HEK293T (cell line): ENCODE measurements around the gene LPCAT4.

Source experiments
- ARNT ChIP-seq: fragments of 450-650 bp; IDR thresholded peaks from 2 replicates; pipeline ENCODE4 v1.6.1; 2017; ENCODE audit warnings: mild to moderate bottlenecking
- CTBP1 ChIP-seq: fragments of 450-650 bp; IDR thresholded peaks from 2 replicates; pipeline ENCODE4 v1.6.1; 2016; ENCODE audit warnings: borderline replicate concordance
- FOXK2 ChIP-seq: fragments of 450-650 bp; IDR thresholded peaks from 2 replicates; pipeline ENCODE4 v1.6.1; 2016; ENCODE audit warnings: mild to moderate bottlenecking
- FOXM1 ChIP-seq: fragments of 450-650 bp; IDR thresholded peaks from 2 replicates; pipeline ENCODE4 v1.6.1; 2017; ENCODE audit warnings: mild to moderate bottlenecking, borderline replicate concordance
- HDGF ChIP-seq: fragments of 450-650 bp; IDR thresholded peaks from 2 replicates; pipeline ENCODE4 v1.6.1; 2017; ENCODE audit warnings: antibody characterized with exemption, borderline replicate concordance
- NFRKB ChIP-seq: fragments of 450-650 bp; IDR thresholded peaks from 2 replicates; pipeline ENCODE4 v1.6.1; 2016; ENCODE audit warnings: mild to moderate bottlenecking, moderate library complexity
- TF ChIP-seq, protein P1 (sequence below): fragments of 450-650 bp; IDR thresholded peaks from 2 replicates; pipeline ENCODE4 v1.6.1; 2016

DNA sequence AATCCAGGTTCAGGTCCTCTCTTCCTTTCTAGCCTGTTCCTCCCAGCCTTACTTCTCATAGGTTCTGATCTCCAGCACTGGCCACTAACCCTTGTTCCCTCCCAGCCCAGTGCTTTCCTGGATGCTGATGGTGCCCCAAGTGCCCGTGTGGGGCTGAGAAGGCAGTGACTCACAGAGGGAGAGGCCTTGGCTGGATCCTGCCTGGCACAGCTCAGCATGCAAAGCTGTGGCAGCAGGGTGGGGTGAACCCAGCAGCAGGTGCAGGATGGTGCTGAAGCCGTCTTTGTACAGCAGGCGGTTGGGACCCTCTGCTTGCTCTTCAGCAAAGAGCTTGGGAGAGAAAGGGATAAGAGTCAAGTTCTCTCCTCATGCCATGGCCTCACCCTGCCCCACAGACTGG, 7.6 kb downstream of the LPCAT4 start:
- TF ChIP-seq, protein P1, sequence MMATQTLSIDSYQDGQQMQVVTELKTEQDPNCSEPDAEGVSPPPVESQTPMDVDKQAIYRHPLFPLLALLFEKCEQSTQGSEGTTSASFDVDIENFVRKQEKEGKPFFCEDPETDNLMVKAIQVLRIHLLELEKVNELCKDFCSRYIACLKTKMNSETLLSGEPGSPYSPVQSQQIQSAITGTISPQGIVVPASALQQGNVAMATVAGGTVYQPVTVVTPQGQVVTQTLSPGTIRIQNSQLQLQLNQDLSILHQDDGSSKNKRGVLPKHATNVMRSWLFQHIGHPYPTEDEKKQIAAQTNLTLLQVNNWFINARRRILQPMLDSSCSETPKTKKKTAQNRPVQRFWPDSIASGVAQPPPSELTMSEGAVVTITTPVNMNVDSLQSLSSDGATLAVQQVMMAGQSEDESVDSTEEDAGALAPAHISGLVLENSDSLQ = no peak
- TF ChIP-seq FOXM1 (no peak), FOXK2 (no peak), ARNT (no peak), HDGF (no peak), CTBP1 (no peak), NFRKB (no peak)
